T-helper 2 cell treated with Interferon-gamma antibody and Interleukin-4, amounts not matched to agents 100 ng/mL and 5 ng/mL, for 36 hours (primary cell): Measurements from ENCODE around the gene GREB1L. TPM values are rescaled to one million over a fixed set of nuclear protein-coding genes. Genes with fewer than 3 reads are reported as not detected.
"Not testable (repeated sequence)": the region's sequence is repeated elsewhere in the genome, so short reads cannot be mapped to it uniquely, and the experiment has no call there.

ENCODE experiments used
- intact Hi-C: fragments of 100-400 bp; cut with micrococcal nuclease; formaldehyde crosslinking; loops from one replicate; pipeline ENCODE4 v1.15.1; 2023
- total RNA-seq: library from RNA; stranded (reverse); gene quantifications from 2 replicates; pipeline ENCODE4 v1.2.3, GENCODE V29; 2022

The GREB1L gene
- total RNA-seq, 1 donor from 2014 or later = not detected

GRCh38 chr18:21262979-21263378, 20.9 kb downstream of the GREB1L start:
- intact Hi-C loops = no loop called here

GRCh38 chr18:21264651-21265050, 22.6 kb downstream of the GREB1L start:
- intact Hi-C loops = no loop called here

- intact Hi-C loops = no loop called here
Measured at GRCh38 chr18:21265971-21266673, 24.1 kb downstream of the GREB1L start.

GRCh38 chr18:21267400-21267799, 25.4 kb downstream of the GREB1L start:
- intact Hi-C loops = no loop called here

GRCh38 chr18:21269349-21269748, 27.3 kb downstream of the GREB1L start:
- intact Hi-C loops = no loop called here

GRCh38 chr18:21270453-21270852, 28.4 kb downstream of the GREB1L start:
- intact Hi-C loops = no loop called here

- intact Hi-C loops = no loop called here
Measured at GRCh38 chr18:21272016-21272579, 30.1 kb downstream of the GREB1L start.

GRCh38 chr18:21273568-21273967, 31.5 kb downstream of the GREB1L start:
- intact Hi-C loops = no loop called here

GRCh38 chr18:21275645-21276044, 33.6 kb downstream of the GREB1L start:
- intact Hi-C loops = no loop called here

- intact Hi-C loops = no loop called here
Measured at GRCh38 chr18:21277578-21277977, 35.5 kb downstream of the GREB1L start.

GRCh38 chr18:21278218-21278617, 36.2 kb downstream of the GREB1L start:
- intact Hi-C loops = not testable (repeated sequence)

GRCh38 chr18:21281603-21282002, 39.6 kb downstream of the GREB1L start:
- intact Hi-C loops = no loop called here

- intact Hi-C loops = no loop called here
Measured at GRCh38 chr18:21284540-21284939, 42.5 kb downstream of the GREB1L start.

- intact Hi-C loops = no loop called here
Measured at GRCh38 chr18:21289827-21290226, 47.8 kb downstream of the GREB1L start.

GRCh38 chr18:21291106-21291505, 49.1 kb downstream of the GREB1L start:
- intact Hi-C loops = no loop called here

GRCh38 chr18:21293479-21293878, 51.4 kb downstream of the GREB1L start:
- intact Hi-C loops = no loop called here

- intact Hi-C loops = no loop called here
Measured at GRCh38 chr18:21295101-21295500, 53.1 kb downstream of the GREB1L start.

GRCh38 chr18:21296045-21296444, 54.0 kb downstream of the GREB1L start:
- intact Hi-C loops = no loop called here

GRCh38 chr18:21298351-21298750, 56.3 kb downstream of the GREB1L start:
- intact Hi-C loops = no loop called here

- intact Hi-C loops = no loop called here
Measured at GRCh38 chr18:21300035-21300907, 58.2 kb downstream of the GREB1L start.

- intact Hi-C loops = no loop called here
Measured at GRCh38 chr18:21300908-21301200, 58.8 kb downstream of the GREB1L start.

- intact Hi-C loops = no loop called here
Measured at GRCh38 chr18:21303445-21303844, 61.4 kb downstream of the GREB1L start.
